Skeletal muscle tissue (tissue), 4 donors: ENCODE data around the gene CCDC83. TPM values are rescaled to one million over a fixed set of nuclear protein-coding genes. Genes with fewer than 3 reads are reported as not detected.

Experiments
- H3K27ac ChIP-seq: one replicate; pipeline ENCODE4 v1.7.0; 2013; ENCODE audit warnings: mild to moderate bottlenecking, low read depth, low read length, inconsistent platforms
- H3K27me3 ChIP-seq, 3 donors: one replicate each; pipeline ENCODE4 v1.7.0; 2013; ENCODE audit warnings: low read length in 3 of 3; ENCODE audit not compliant: control insufficient read depth in 3 of 3, insufficient read depth in 3 of 3
- H3K36me3 ChIP-seq, 3 donors: one replicate each; pipeline ENCODE4 v1.7.0; 2013; ENCODE audit warnings: low read length in 3 of 3; ENCODE audit not compliant: control insufficient read depth in 3 of 3, insufficient read depth in 3 of 3
- H3K4me1 ChIP-seq, 3 donors: one replicate each; pipeline ENCODE4 v1.7.0; 2013; ENCODE audit warnings: low read length in 3 of 3, mild to moderate bottlenecking in 3 of 3; ENCODE audit not compliant: control insufficient read depth in 3 of 3, insufficient read depth in 3 of 3
- H3K4me3 ChIP-seq, 3 donors: one replicate each; pipeline ENCODE4 v1.7.0; 2013; ENCODE audit warnings: low read length in 3 of 3
- H3K9ac ChIP-seq, 3 donors: one replicate each; pipeline ENCODE4 v1.7.0; 2013; ENCODE audit warnings: low read length in 3 of 3, mild to moderate bottlenecking in 3 of 3, moderate library complexity in 2 of 3, low read depth in 1 of 3
- H3K9me3 ChIP-seq, 3 donors: one replicate each; pipeline ENCODE4 v1.7.0; 2013; ENCODE audit warnings: low read length in 3 of 3; ENCODE audit not compliant: control insufficient read depth in 3 of 3
- total RNA-seq: library from RNA; depleted of rRNA; stranded (reverse); fragments of >200 nt; gene quantifications from one replicate; pipeline ENCODE4 v1.2.3, GENCODE V29; 2014
- donor health status: Osteomylitis.

The CCDC83 gene
- total RNA-seq, 1 donor from 2014 or later, result not detected

GRCh38 chr11:85961930-85962363, 106.8 kb downstream of the CCDC83 start:
- peak overlapping the region; percentile 32 for H3K27ac ChIP-seq
- H3K36me3 ChIP-seq, result peaks cover 2 to 34% (median 24%) of the 10 kb centered on the region in 3 donors

GRCh38 chr11:85965202-85965601, 110.0 kb downstream of the CCDC83 start:
- Histone ChIP-seq H3K4me1 (peaks cover 0 to 14% (median 10%) of the 10 kb centered on the region in 3 donors), H3K9ac (no peak overlapping the region), H3K9me3 (no peaks in the 10 kb centered on the region), H3K27ac (no peak overlapping the region), H3K4me3 (no peak overlapping the region), H3K27me3 (no peaks in the 10 kb centered on the region), H3K36me3 (peaks cover 2 to 20% (median 18%) of the 10 kb centered on the region in 3 donors)

More at GRCh38 chr11:85961930-85962363, 106.8 kb downstream of the CCDC83 start:
- Histone ChIP-seq H3K27me3 (no peaks in the 10 kb centered on the region), H3K4me1 (peaks cover 0 to 8% (median 6%) of the 10 kb centered on the region in 3 donors), H3K9ac (no peak overlapping the region), H3K9me3 (no peaks in the 10 kb centered on the region), H3K4me3 (no peak overlapping the region)

- no peak overlapping the region for H3K27ac ChIP-seq
- peaks cover 0 to 10% (median 7%) of the 10 kb centered on the region in 3 donors for H3K4me1 ChIP-seq
- peaks cover 5 to 29% (median 28%) of the 10 kb centered on the region in 3 donors for H3K36me3 ChIP-seq
- H3K4me3 ChIP-seq, result no peak overlapping the region
- no peaks in the 10 kb centered on the region for H3K9me3 ChIP-seq
- H3K9ac ChIP-seq, result no peak overlapping the region
- H3K27me3 ChIP-seq, result no peaks in the 10 kb centered on the region
These were observed 112.3 kb downstream of the CCDC83 start for GRCh38 chr11:85967457-85967856.

Other genes starting within 250 kb of the CCDC83 start
- gene DLG2, start 228.0 kb upstream of the CCDC83 start, total RNA-seq, result 18.3 TPM
- gene TMEM126B, start 226.8 kb upstream of the CCDC83 start, total RNA-seq, result 26.1 TPM
- gene TMEM126A, start 207.4 kb upstream of the CCDC83 start, total RNA-seq, result 35.5 TPM
- 28.7 TPM for gene CREBZF, start 190.3 kb upstream of the CCDC83 start, total RNA-seq
- gene CCDC89, start 169.2 kb upstream of the CCDC83 start, total RNA-seq, result 1.0 TPM
- gene SYTL2, start 44.2 kb upstream of the CCDC83 start, total RNA-seq, result 51.1 TPM
- 707 TPM for gene PICALM, start 213.7 kb downstream of the CCDC83 start, total RNA-seq